Hematopoietic multipotent progenitor cell (in vitro differentiated cells): Measurements from ENCODE around the gene MARCHF7. TPM values are rescaled to one million over a fixed set of nuclear protein-coding genes. Genes with fewer than 3 reads are reported as not detected.

Experiments
- DNase-seq, 3 donors: peaks; one replicate each; pipeline ENCODE4 v3.0.0-alpha.2; 2011 to 2015; ENCODE audit warnings: low read depth in 2 of 3, low spot score in 2 of 3
- total RNA-seq: library from RNA; depleted of rRNA; stranded (reverse); fragments of >200 nt; gene quantifications from one replicate; pipeline ENCODE4 v1.2.3, GENCODE V29; 2012

MARCHF7 gene
- total RNA-seq, 1 donor = 59.2 TPM

DNA sequence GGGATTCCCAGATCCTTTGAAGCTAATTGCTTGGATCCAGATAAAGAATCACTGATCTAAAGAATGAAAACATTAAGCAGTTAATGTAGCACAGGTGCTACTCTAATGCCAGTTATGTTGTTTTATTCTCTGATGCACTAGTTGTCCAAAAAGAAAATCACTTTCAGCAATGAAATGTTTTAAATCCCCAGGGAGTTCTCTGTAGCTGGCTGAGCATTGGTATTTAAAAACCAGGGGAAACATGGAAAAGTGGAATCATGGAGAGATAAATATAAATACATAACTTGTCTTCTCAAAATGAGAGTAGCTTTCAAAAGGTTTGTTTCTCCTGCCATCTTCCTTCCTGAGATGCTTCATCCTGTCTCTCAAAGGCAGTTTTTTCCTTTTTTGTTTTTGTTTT lies 48.0 kb downstream of the MARCHF7 start:
- no peak for DNase-seq

DNA sequence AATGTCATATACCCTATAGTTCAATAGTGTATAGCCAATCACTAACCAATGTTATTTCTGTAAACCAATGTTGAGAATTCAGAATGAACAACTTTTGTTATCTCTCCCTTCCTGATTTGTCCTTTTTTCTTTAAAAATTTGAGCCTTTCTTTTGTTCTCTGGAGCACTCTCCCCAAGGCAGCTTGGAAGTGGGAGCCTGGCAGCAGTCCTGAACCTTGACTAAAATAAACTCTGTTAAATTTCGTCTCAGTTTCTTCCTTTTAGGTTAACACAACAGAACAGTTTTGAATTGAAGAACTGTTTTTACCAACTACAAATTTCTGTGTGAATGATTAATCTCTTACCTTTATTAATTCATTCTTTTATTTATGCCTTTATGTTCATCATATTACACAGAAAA lies 49.8 kb downstream of the MARCHF7 start:
- DNase-seq = no peak

Other genes starting within 250 kb of the MARCHF7 start
- gene BAZ2B, start 96.0 kb upstream of the MARCHF7 start, total RNA-seq = 72.7 TPM
- 16.4 TPM for gene CD302, start 85.7 kb downstream of the MARCHF7 start, total RNA-seq
- 49.8 TPM for gene LY75, start 192.2 kb downstream of the MARCHF7 start, total RNA-seq